Natural killer cell (primary cell): ENCODE results near the gene TNS2. TPM values are rescaled to one million over a fixed set of nuclear protein-coding genes. Genes with fewer than 3 reads are reported as not detected.
A peak's percentile ranks its signal among the peaks of the same experiment; 100 is the strongest.

Source experiments
- ATAC-seq, 3 donors: fragments of 150-1000 bp in 2 of 3; fragments of 200-7000 bp in 1 of 3; cut with Tn5 transposase; 1 replicate in 1 of 3; 2 replicates in 2 of 3; pipeline ENCODE4 v1.10.0; 2021; ENCODE audit warnings: mild to moderate bottlenecking in 2 of 3, moderate library complexity in 2 of 3
- DNase-seq, 2 donors: peaks; one replicate each; pipeline versions ENCODE4 v3.0.0 to v3.0.0-alpha.2; 2013 to 2021; ENCODE audit warnings: mixed read lengths in 1 of 2
- H3K27ac ChIP-seq: one replicate; pipeline ENCODE4 v1.5.1; 2013; ENCODE audit warnings: mild to moderate bottlenecking, low read length
- H3K27me3 ChIP-seq: one replicate; pipeline ENCODE4 v1.6.1; 2013; ENCODE audit warnings: low read length; ENCODE audit not compliant: control insufficient read depth, insufficient read depth
- H3K36me3 ChIP-seq: one replicate; pipeline ENCODE4 v1.6.1; 2013; ENCODE audit warnings: low read length; ENCODE audit not compliant: control insufficient read depth, insufficient read depth
- H3K4me1 ChIP-seq: one replicate; pipeline ENCODE4 v1.6.1; 2013; ENCODE audit warnings: low read length; ENCODE audit not compliant: control insufficient read depth, insufficient read depth
- H3K4me3 ChIP-seq: one replicate; pipeline ENCODE4 v1.5.1; 2013; ENCODE audit warnings: low read length
- H3K9me3 ChIP-seq: one replicate; pipeline ENCODE4 v1.6.1; 2013; ENCODE audit warnings: low read length; ENCODE audit not compliant: control insufficient read depth, insufficient read depth
- H3K27ac Mint-ChIP-seq, 2 donors: one replicate each; pipeline ENCODE4 v1.8.0; 2022; ENCODE audit warnings: mild to moderate bottlenecking in 2 of 2, mixed read lengths in 2 of 2, moderate library complexity in 1 of 2
- H3K27me3 Mint-ChIP-seq, 2 donors: one replicate each; pipeline ENCODE4 v1.8.0; 2022; ENCODE audit warnings: low read depth in 2 of 2, mixed read lengths in 2 of 2
- H3K36me3 Mint-ChIP-seq: one replicate; pipeline ENCODE4 v1.8.0; 2022; ENCODE audit warnings: mixed read lengths
- H3K4me1 Mint-ChIP-seq, 2 donors: one replicate each; pipeline ENCODE4 v1.8.0; 2022; ENCODE audit warnings: mixed read lengths in 2 of 2
- H3K4me3 Mint-ChIP-seq: one replicate; pipeline ENCODE4 v1.8.0; 2022; ENCODE audit warnings: mild to moderate bottlenecking, moderate library complexity, mixed read lengths
- H3K9me3 Mint-ChIP-seq, 2 donors: one replicate each; pipeline ENCODE4 v1.8.0; 2022; ENCODE audit warnings: mixed read lengths in 2 of 2
- CTCF ChIP-seq: fragments of 200-600 bp; IDR thresholded peaks from one replicate; pipeline ENCODE4 v1.8.0; 2022; ENCODE audit warnings: antibody characterized with exemption
- WGBS: methylation state at CpG from one replicate; pipeline ENCODE4 v1.1.7; 2013; ENCODE audit warnings: missing lambda C conversion rate; ENCODE audit not compliant: insufficient coverage; 5-methylcytosine and 5-hydroxymethylcytosine counted together
- intact Hi-C: fragments of 100-400 bp; cut with micrococcal nuclease; formaldehyde crosslinking; loops from one replicate; pipeline ENCODE4 v1.14.2; 2022
- total RNA-seq, 4 donors: library from RNA; stranded (reverse); fragments of 120-200 nt in 1 of 4; gene quantifications; one replicate each; pipeline versions ENCODE4 v1.2.3 to v1.2.4, GENCODE V29; 2013 to 2022

The TNS2 gene
- total RNA-seq = 1 to 10 TPM in 2 of 3 donors, under 1 TPM in 1; 0.95 to 1.8 (median 1.0) TPM
- total RNA-seq (2013) = 0.63 TPM

GRCh38 chr12:53049571-53050318 lies at the start of gene TNS2:
TNS2 (plus strand) TSS chr12:53050065; CDS start chr12:53050186, 121 bp downstream.
- H3K4me3 Mint-ChIP-seq = peak within 1 kb of the TSS; percentile 4
- peaks cover 16 to 25% of the 10 kb centered on the region in 2 donors for H3K4me1 Mint-ChIP-seq
- TF ChIP-seq CTCF = no peak
- no peak for ATAC-seq
- 78% methylated on average over 20 of the region's 20 CpGs for WGBS
- peak within 1 kb of the TSS in 1 of 2 donors; percentile 35 for H3K27ac Mint-ChIP-seq
- H3K9me3 Mint-ChIP-seq = no peaks in the 10 kb centered on the region
- no peak within 1 kb of the TSS for H3K27ac ChIP-seq
- no peak for DNase-seq
- peaks cover 33% of the 10 kb centered on the region for H3K4me1 ChIP-seq
- H3K36me3 Mint-ChIP-seq = no peaks in the 10 kb centered on the region
- intact Hi-C loops = loop anchor here (5.0 kb wide), 1 partner anchor 42 kb away; the partner anchor contains the start of gene EIF4B
- no peaks in the 10 kb centered on the region for H3K27me3 ChIP-seq
- H3K9me3 ChIP-seq = no peaks in the 10 kb centered on the region
- H3K4me3 ChIP-seq = no peak within 1 kb of the TSS
- peaks cover 0 to 2% of the 10 kb centered on the region in 2 donors for H3K27me3 Mint-ChIP-seq
- H3K36me3 ChIP-seq = no peaks in the 10 kb centered on the region

- no peak for TF ChIP-seq CTCF
- Mint-ChIP-seq H3K4me1 (peaks cover 22 to 24% of the 10 kb centered on the region in 2 donors), H3K36me3 (no peaks in the 10 kb centered on the region), H3K4me3 (peak overlapping the region; percentile 22), H3K27me3 (peaks cover 0 to 5% of the 10 kb centered on the region in 2 donors), H3K9me3 (no peaks in the 10 kb centered on the region), H3K27ac (no peak overlapping the region)
- Histone ChIP-seq H3K4me3 (no peak overlapping the region), H3K27ac (no peak overlapping the region), H3K9me3 (no peaks in the 10 kb centered on the region), H3K4me1 (peaks cover 26% of the 10 kb centered on the region), H3K36me3 (peaks cover 6% of the 10 kb centered on the region), H3K27me3 (no peaks in the 10 kb centered on the region)
- intact Hi-C loops = no loop called here
- 94% methylated on average over 4 of the region's 5 CpGs for WGBS
- ATAC-seq (no peak), DNase-seq (no peak)
These were observed 45.7 kb upstream of the TNS2 start for GRCh38 chr12:53004178-53004577.

GRCh38 chr12:53004582-53004981 lies 45.3 kb upstream of the TNS2 start:
- H3K27me3 Mint-ChIP-seq = peaks cover 0 to 5% of the 10 kb centered on the region in 2 donors
- no peak overlapping the region for H3K27ac Mint-ChIP-seq
- no peak overlapping the region for H3K27ac ChIP-seq
- H3K27me3 ChIP-seq = no peaks in the 10 kb centered on the region
- ATAC-seq (no peak), DNase-seq (no peak)
- H3K4me1 ChIP-seq = peaks cover 27% of the 10 kb centered on the region
- TF ChIP-seq CTCF = no peak
- H3K4me1 Mint-ChIP-seq = peaks cover 24 to 26% of the 10 kb centered on the region in 2 donors
- peaks cover 6% of the 10 kb centered on the region for H3K36me3 ChIP-seq
- no peaks in the 10 kb centered on the region for H3K36me3 Mint-ChIP-seq
- intact Hi-C loops = no loop called here
- no peaks in the 10 kb centered on the region for H3K9me3 Mint-ChIP-seq
- no peaks in the 10 kb centered on the region for H3K9me3 ChIP-seq
- WGBS = 96% methylated on average over 2 of the region's 2 CpGs
- no peak overlapping the region for H3K4me3 ChIP-seq
- peak overlapping the region; percentile 22 for H3K4me3 Mint-ChIP-seq
